AG10803 (cell line): ENCODE measurements around the gene MMD.
"Not testable (repeated sequence)": the region's sequence is repeated elsewhere in the genome, so short reads cannot be mapped to it uniquely, and the experiment has no call there.

Source experiments
- DNase-seq: peaks from one replicate; pipeline ENCODE4 v3.0.0; 2010; ENCODE audit warnings: low read depth
- H3K4me3 ChIP-seq: 2 replicates; pipeline ENCODE4 v1.5.1; 2011; ENCODE audit warnings: mild to moderate bottlenecking, low read length, control low read depth
- TF ChIP-seq, protein P1 (sequence below): conservative IDR thresholded peaks from 2 replicates; pipeline ENCODE4 v1.5.1; 2011; ENCODE audit warnings: mild to moderate bottlenecking, low read length, control low read depth, inconsistent platforms

Gene MMD

DNA sequence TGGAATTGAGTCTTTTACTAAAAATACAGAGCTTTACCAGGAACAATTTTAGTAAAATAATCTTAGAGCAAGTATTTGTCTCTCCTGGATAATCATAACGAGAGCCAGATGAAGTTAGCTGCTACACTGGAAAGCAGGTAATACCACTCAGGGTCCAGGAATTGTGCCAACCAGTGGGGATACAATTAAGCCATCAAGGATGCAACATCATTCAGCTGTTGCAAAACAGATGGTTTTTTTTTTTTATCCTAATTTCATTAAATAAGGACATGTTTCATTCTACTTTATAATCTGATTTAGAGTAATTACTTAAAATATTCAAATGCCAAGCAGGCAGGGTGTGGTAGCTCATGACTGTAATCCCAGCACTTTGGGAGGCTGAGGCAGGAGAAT, 10.2 kb downstream of the MMD start:
- no peak overlapping the region for H3K4me3 ChIP-seq
- no peak for DNase-seq
- TF ChIP-seq, protein P1, sequence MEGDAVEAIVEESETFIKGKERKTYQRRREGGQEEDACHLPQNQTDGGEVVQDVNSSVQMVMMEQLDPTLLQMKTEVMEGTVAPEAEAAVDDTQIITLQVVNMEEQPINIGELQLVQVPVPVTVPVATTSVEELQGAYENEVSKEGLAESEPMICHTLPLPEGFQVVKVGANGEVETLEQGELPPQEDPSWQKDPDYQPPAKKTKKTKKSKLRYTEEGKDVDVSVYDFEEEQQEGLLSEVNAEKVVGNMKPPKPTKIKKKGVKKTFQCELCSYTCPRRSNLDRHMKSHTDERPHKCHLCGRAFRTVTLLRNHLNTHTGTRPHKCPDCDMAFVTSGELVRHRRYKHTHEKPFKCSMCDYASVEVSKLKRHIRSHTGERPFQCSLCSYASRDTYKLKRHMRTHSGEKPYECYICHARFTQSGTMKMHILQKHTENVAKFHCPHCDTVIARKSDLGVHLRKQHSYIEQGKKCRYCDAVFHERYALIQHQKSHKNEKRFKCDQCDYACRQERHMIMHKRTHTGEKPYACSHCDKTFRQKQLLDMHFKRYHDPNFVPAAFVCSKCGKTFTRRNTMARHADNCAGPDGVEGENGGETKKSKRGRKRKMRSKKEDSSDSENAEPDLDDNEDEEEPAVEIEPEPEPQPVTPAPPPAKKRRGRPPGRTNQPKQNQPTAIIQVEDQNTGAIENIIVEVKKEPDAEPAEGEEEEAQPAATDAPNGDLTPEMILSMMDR, result no peak

- DNase-seq, result peak; percentile 42
- TF ChIP-seq, protein P1, result no peak
- no peak overlapping the region for H3K4me3 ChIP-seq
These were observed 10.7 kb downstream of the MMD start for GRCh38 chr17:55410722-55411462.

DNA sequence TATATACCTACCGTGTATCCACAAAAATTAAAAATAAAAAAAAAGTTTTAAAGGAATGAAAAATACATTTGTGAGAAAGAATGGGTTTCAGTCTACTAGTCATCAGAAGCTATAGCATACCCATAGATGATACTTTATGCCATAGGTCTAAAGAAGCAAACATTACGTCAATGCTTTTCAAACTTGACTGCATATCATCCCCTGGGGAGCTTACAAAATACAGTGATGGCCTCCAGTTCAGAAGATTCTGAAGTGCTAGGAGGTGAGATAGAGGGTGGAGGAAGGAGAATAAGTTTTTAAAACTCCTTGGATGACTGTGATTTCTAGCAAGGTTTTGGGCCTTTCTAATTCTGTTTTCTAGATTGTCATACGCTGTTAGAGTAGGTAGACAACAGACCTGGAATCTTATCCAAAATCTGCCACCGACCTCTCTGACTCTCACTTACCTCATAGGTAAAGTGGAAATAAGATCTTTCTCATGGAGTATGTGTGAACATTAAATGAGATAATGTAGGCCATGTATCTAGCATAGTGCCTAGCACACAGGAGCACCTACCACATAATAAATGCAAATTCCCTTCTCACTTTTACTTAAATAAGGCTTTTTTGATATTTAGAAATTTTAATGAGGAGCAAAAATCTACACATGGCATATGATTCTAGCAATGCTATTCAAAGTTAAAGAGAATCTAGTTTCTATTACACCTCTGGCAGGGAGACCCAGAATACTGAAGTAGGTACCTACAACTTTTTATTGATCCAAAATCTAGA, 12.4 kb downstream of the MMD start:
- TF ChIP-seq, protein P1, result no peak
- no peak overlapping the region for H3K4me3 ChIP-seq
- no peak for DNase-seq

GRCh38 chr17:55407641-55408566, 13.7 kb downstream of the MMD start:
- TF ChIP-seq, protein P1, result no peak
- DNase-seq, result no peak
- H3K4me3 ChIP-seq, result no peak overlapping the region

DNA sequence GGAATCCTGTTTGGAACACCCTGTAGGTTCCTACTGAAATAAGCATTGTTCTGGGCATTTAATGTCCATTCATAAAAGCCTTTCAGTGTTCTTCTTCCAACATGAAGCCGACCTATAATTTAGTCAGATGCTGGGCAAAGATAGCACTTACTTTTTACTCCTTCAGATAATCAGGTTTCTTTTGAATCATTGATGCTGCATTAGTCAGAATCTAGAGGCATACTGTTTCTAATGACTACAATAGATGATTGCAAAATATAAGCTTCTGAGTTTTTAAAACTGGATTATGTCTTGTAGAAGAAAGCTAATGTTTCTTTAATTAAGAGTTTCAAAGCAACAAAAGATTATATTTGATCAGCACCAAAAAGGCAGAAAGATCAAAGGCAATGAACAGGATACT, 16.0 kb downstream of the MMD start:
- H3K4me3 ChIP-seq, result no peak overlapping the region
- TF ChIP-seq, protein P1, result no peak
- no peak for DNase-seq

GRCh38 chr17:55404197-55404596, 17.4 kb downstream of the MMD start:
- not testable (repeated sequence) for H3K4me3 ChIP-seq, DNase-seq

GRCh38 chr17:55402374-55402773, 19.3 kb downstream of the MMD start:
- no peak overlapping the region for H3K4me3 ChIP-seq
- TF ChIP-seq, protein P1, result no peak
- no peak for DNase-seq
